ENCODE data around the gene DNAJC3. TPM values are rescaled to one million over a fixed set of nuclear protein-coding genes. Genes with fewer than 3 reads are reported as not detected.
"Not testable (repeated sequence)": the region's sequence is repeated elsewhere in the genome, so short reads cannot be mapped to it uniquely, and the experiment has no call there.

Gene DNAJC3
- total RNA-seq, 1 donor from 2014 or later: 56.7 TPM

DNA sequence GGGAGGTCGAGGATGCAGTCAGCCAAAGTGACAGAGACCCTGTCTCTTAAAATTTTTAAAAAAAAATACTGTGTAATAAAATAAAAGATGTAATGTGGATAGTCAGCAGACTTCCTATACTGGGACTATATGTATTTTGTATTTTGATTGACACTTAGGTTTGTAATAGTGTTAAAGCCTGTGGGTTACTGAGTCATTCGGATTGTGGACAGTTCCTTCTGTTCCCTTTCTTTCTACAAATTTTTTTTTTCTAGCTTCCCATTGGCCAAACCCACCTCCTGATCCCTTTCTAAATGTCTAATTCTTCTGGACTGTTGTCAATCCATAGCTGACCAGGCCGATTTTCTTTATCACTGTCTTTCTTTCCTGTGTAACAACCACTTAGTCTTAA lies 108.0 kb downstream of the DNAJC3 start:
- H3K27ac ChIP-seq: no peak overlapping the region
- H3K36me3 ChIP-seq: peaks cover 48% of the 10 kb centered on the region
- no peak overlapping the region for H3K4me3 ChIP-seq

DNA sequence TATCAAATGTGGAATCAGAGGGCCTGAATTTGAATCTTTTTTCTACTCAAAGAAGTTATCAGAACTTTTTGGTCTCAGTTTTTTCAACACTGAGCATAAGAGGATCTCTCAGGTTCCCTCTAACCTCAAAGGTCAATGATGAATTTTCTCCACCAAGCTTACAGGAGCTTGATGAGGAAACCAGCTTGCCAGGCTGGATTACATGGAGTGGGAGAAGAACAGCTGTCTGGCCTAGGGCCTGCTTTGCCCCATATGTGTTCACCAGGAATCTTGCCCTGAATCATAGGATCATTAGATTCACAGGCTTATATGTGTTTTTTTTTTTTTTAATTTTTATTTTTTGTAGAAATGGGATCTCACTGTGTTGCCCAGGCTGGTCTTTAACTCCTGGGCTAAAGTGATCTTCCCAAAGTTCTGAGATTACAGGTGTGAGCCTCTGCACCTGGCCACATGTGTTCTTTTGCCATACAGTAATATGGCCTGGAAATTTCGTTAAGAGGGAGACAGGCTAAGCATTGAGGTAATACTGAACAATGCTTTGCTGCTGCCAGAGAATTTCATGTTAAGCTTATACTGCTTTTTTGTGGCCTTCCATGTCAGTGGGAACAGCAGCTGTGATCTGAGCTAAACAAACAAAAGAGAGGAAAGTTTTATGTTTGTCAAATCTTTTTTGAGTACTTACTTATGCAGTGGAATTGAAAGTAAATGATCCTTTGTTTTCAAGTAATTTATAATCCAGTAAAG lies 110.6 kb downstream of the DNAJC3 start:
- Histone ChIP-seq H3K36me3 (peaks cover 62% of the 10 kb centered on the region), H3K27ac (no peak overlapping the region), H3K9me3 (no peaks in the 10 kb centered on the region), H3K4me1 (peaks cover 16% of the 10 kb centered on the region), H3K4me3 (no peak overlapping the region), H3K27me3 (ENCODE audit: low read depth) (no peaks in the 10 kb centered on the region)
- ATAC-seq (peak in 1 of 2 donors; percentile 31), DNase-seq (no peak)
- TF ChIP-seq, protein P1, sequence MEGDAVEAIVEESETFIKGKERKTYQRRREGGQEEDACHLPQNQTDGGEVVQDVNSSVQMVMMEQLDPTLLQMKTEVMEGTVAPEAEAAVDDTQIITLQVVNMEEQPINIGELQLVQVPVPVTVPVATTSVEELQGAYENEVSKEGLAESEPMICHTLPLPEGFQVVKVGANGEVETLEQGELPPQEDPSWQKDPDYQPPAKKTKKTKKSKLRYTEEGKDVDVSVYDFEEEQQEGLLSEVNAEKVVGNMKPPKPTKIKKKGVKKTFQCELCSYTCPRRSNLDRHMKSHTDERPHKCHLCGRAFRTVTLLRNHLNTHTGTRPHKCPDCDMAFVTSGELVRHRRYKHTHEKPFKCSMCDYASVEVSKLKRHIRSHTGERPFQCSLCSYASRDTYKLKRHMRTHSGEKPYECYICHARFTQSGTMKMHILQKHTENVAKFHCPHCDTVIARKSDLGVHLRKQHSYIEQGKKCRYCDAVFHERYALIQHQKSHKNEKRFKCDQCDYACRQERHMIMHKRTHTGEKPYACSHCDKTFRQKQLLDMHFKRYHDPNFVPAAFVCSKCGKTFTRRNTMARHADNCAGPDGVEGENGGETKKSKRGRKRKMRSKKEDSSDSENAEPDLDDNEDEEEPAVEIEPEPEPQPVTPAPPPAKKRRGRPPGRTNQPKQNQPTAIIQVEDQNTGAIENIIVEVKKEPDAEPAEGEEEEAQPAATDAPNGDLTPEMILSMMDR (IDR thresholded peaks at IDR 0.05): no peak
- intact Hi-C loops (cut with DNase I): no loop called here

More for the DNA sequence above, 108.0 kb downstream of the DNAJC3 start:
- Histone ChIP-seq H3K27me3 (ENCODE audit: low read depth) (no peaks in the 10 kb centered on the region), H3K4me1 (peaks cover 16% of the 10 kb centered on the region), H3K9me3 (no peaks in the 10 kb centered on the region)
- intact Hi-C loops (cut with DNase I): no loop called here
- DNase-seq (no peak), ATAC-seq (no peak)
- TF ChIP-seq, protein P1 (IDR thresholded peaks at IDR 0.05): no peak

DNA sequence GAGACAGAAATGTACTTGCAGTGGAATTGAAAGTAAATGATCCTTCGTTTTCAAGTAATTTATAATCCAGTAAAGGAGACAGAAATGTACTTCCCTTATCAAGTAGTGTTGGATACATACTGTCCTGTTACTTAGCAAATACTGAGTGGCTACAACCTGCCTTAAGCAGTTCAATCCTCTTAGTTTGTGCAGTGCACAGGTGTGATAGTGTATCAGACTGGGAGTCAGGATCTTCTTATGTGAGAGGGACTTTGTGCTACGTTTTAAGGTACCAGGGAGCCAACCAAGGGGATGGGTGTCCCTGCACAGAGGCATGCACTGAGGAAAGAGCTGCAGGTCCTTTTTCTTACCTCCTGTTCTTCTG lies 111.1 kb downstream of the DNAJC3 start:
- peaks cover 16% of the 10 kb centered on the region for H3K4me1 ChIP-seq
- no peaks in the 10 kb centered on the region for H3K9me3 ChIP-seq
- DNase-seq (no peak), ATAC-seq (peak; percentile 51 to 54)
- no peak overlapping the region for H3K4me3 ChIP-seq
- peaks cover 67% of the 10 kb centered on the region for H3K36me3 ChIP-seq
- intact Hi-C loops (cut with DNase I): no loop called here
- H3K27ac ChIP-seq: no peak overlapping the region
- H3K27me3 ChIP-seq (ENCODE audit: low read depth): no peaks in the 10 kb centered on the region
- TF ChIP-seq, protein P1 (IDR thresholded peaks at IDR 0.05): no peak

DNA sequence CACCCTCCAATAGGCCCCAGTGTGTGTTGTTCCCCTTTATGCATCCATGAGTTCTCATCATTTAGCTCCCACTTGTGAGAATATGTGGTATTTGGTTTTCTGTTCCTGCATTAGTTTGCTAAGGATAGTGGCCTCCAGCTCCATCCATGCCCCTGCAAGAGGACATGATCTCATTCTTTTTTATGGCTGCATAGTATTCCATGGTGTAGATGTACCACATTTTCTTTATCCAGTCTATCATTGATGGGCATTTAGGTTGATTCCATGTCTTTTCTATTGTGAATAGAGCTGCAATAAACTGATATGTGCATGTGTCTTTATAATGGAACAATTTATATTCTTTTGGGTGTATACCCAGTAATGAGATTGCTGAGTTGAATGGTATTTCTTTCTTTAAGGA lies 112.4 kb downstream of the DNAJC3 start:
- peaks cover 79% of the 10 kb centered on the region for H3K36me3 ChIP-seq
- intact Hi-C loops (cut with DNase I): not testable (repeated sequence)

DNA sequence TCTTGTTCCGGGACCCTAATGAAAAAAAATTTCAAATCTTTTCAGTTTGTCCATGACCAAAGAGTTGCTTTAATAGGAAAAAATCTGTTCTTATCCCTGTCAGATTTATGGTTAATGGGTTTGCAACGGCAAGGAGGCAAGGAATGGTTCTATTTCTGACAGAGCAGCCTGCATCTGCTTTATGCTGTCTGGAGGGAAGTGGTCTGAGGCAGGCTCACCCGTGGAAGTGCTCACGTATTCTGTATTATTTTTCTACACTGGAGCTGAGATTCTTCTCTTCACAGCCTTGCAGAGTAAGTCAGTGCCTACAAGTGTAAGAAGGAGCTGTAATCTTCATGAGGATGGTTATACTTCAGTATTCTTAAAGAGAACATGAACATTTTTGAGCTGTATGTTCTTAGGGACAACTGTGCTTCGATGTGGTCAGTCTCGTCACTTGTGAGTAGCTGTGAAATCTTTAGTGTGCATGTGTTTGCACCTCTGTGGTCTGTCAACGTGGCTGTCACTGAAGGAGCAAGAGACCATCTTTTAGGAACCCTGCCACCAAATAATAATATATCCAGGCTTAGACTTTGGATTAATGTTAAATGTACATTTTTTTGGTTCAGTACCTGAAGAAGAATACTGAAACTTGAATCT lies 114.3 kb downstream of the DNAJC3 start:
- ATAC-seq: no peak
- H3K36me3 ChIP-seq: peaks cover 84% of the 10 kb centered on the region

More for the DNA sequence above, 112.4 kb downstream of the DNAJC3 start:
- not testable (repeated sequence) for H3K4me3 ChIP-seq; H3K27ac ChIP-seq; H3K9me3 ChIP-seq; H3K27me3 ChIP-seq (ENCODE audit: low read depth); ATAC-seq; DNase-seq
- peaks cover 11% of the 10 kb centered on the region for H3K4me1 ChIP-seq

More for the DNA sequence above, 114.3 kb downstream of the DNAJC3 start:
- Histone ChIP-seq H3K27me3 (ENCODE audit: low read depth) (no peaks in the 10 kb centered on the region), H3K4me3 (no peak overlapping the region), H3K9me3 (no peaks in the 10 kb centered on the region), H3K4me1 (peaks cover 5% of the 10 kb centered on the region), H3K27ac (no peak overlapping the region)
- no peak for DNase-seq
- intact Hi-C loops (cut with DNase I): no loop called here
- TF ChIP-seq, protein P1 (IDR thresholded peaks at IDR 0.05): no peak

Measured in lower lobe of right lung (tissue), 2 donors.